IPS-18c (cell line): ENCODE data around the gene VTN.

Experiments
- H3K4me3 ChIP-seq: 2 replicates; pipeline ENCODE4 v1.7.0; 2013; ENCODE audit warnings: low read depth, mild to moderate bottlenecking, low read length, moderate library complexity; ENCODE audit not compliant: insufficient read depth
- H3K9me3 ChIP-seq: one replicate; pipeline ENCODE4 v1.6.1; 2013; ENCODE audit warnings: mild to moderate bottlenecking, low read length, moderate library complexity; ENCODE audit not compliant: control insufficient read depth, insufficient read depth

The VTN gene

DNA sequence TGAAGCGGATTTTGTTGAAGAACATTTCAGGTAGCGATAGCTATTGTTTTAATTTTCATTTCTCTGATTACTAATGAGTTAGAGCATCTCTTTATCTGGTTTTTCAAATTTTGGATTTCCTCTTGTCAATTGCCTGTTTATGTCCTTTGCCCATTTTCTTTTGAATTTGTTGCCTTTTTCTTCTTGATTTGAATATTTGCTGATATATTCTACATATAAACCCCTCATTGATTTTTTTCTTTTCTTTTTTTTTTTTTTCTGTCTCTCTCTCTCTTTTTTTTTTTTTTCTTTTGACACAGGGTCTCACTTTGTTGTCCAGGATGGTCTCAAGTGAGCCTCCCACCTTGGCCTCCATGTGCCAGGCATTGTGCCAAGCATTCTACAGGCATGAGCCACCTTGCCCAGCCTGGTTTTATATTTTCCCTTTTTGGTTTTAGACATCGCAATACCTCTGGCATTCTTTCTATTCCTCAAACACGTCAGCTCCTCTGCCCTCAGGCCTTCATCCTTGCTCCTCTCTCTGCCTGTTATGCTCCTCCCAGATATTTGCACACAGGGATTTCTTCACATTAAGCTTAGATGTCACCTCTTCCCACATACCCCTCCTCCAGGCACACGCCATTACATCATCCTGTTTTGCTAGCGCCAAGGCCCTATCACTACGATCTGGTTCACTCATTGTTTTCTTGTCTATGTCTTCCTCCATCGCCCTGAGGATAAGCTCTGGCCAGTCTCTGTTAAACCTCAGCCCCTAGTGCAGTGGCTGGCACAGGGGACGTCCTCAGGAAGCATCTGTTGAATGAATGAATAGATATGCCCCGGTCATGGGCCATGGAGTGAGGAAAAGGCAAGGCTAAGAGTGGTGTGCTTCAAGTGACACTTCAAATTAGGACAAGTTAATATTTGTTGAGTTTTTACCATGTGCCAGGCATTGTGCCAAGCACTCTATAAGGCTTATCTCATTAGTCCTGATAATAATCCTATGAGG, 10.0 kb upstream of the VTN start:
- H3K9me3 ChIP-seq: no peaks in the 10 kb centered on the region
- no peak overlapping the region for H3K4me3 ChIP-seq

GRCh38 chr17:28372945-28373274, 2.8 kb upstream of the VTN start:
- peak overlapping the region; percentile 70; the same call in 1 of the 2 replicates for H3K4me3 ChIP-seq
- peaks cover 2% of the 10 kb centered on the region for H3K9me3 ChIP-seq

DNA sequence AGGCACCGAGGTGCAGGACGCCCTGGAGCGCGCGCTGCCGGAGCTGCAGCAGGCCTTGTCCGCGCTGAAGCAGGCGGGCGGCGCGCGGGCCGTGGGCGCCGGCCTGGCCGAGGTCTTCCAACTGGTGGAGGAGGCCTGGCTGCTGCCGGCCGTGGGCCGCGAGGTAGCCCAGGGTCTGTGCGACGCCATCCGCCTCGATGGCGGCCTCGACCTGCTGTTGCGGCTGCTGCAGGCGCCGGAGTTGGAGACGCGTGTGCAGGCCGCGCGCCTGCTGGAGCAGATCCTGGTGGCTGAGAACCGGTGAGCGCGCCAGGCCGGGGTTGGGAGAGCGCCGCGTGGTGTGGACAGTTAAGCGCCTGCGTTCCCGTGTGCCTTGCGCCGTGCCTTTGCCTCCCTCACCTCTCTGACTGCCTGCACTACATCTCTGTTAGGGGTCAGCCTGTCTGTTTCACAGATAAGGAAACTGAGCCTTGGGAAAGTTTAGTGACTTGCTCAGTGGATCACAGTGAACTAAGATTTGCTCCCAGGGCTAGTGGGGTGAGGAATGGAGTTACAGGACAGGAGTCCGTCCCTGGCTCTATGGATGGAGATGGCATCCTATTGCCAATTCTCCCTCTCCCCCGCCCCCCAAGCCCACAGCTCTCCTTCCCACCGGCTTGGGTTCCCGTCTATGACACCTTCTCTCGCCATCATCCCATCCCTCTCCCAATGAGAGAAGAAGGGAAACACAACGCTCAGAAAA, 2.3 kb upstream of the VTN start:
- Histone ChIP-seq H3K4me3 (peak overlapping the region; percentile 70), H3K9me3 (peaks cover 2% of the 10 kb centered on the region)

- Histone ChIP-seq H3K9me3 (peaks cover 2% of the 10 kb centered on the region), H3K4me3 (peak within 1 kb of the TSS; percentile 70)
These were observed 1.4 kb upstream of the VTN start, which contains the start of gene SARM1 for GRCh38 chr17:28371245-28372202. SARM1 (plus strand) TSS chr17:28371694; CDS start chr17:28372033, 339 bp downstream.

DNA sequence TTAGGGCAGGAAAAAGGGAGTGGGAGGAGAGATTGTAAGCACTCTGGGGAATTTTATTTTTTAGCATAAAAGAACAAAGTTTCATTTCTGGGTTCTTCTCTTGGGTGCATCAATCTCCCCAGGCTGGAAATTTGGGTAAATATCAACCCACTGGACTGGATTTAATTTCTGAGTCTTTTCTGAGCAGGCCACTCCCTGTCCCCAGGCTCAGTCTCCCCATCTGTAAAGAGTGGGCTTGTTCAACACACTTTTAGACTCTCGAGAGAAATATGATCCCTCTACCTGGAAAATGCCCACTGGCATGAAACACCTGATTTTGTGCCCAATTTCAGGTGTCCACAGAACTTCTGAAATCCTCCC, 617 bp upstream of the VTN start:
- H3K9me3 ChIP-seq: peaks cover 2% of the 10 kb centered on the region
- H3K4me3 ChIP-seq: peak overlapping the region; percentile 51

GRCh38 chr17:28369684-28370034, 448 bp downstream of the VTN start:
- H3K4me3 ChIP-seq: no peak overlapping the region

DNA sequence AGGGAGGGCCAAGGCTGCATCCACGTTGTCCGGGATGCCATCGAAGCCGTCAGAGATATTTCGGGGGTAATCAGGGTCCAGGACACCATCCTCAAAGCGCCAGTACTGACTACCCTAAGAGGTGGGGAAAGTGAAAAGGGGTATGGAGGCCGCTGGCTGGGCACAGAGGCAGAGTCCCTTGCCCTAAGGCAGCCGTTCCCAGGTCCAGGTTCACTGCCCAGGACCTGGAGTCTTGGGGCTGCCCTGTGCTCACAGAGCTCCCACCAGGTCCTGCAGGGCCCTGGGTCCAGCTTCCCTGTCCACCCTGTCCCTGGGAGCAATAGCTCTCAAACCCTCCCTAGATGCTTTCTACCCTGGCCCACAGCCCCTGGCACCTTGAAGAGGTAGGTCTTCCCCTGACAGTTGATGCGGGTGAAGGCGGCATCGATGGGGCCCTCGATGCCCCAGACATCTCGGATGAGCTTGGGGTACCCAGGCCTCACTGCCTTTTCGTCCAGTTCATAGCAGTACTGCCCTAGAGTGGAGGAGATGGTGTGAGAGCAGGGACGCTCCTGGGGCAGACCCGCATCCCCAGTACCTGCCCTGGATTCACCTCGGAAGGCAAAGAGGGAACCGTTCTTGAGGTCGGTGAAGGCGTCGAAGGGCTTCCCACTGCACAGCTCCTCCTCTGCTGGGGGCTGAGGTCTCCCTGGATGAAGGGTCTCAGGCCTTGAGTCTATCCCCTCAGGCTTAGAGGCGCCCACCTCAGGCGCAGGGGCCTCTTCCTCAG, 1.0 kb downstream of the VTN start:
- no peak overlapping the region for H3K4me3 ChIP-seq

More at GRCh38 chr17:28369684-28370034, 448 bp downstream of the VTN start:
- H3K9me3 ChIP-seq: peaks cover 2% of the 10 kb centered on the region

GRCh38 chr17:28368306-28368831, 1.7 kb downstream of the VTN start:
- Histone ChIP-seq H3K9me3 (peaks cover 2% of the 10 kb centered on the region), H3K4me3 (no peak overlapping the region)

More for the DNA sequence above, 1.0 kb downstream of the VTN start:
- H3K9me3 ChIP-seq: peaks cover 2% of the 10 kb centered on the region

DNA sequence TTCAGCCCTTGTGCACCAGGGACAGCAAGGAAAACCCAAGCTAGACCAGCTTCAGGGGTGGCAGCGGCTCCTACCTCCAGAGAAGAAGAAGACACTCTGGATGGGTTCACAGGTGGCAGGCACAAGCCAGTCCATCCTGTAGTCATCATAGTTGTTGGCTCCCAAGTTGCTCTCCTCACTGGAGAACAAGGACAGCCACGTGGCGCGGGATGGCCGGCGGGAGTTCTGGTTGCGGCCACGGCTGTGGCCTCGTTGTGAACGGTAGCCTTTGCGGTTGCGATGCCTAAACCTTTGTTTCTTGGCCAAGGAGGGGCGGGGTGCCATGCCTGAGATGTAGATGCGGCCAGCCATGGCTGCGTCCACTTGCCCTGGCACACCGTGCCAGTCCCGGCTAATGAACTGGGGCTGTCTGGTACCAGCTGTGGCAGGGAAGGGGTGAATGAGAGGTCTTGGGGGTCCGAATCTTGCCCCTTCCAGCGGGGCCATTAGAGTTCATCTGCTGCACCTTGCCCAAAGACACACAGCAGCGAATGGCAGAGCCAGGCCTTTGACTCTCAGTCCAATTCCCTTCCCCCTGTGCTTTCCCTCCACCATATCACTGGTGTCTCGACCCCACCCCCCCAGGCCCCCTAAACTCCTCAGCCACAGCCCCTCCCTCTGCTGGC, 2.3 kb downstream of the VTN start:
- Histone ChIP-seq H3K9me3 (peaks cover 2% of the 10 kb centered on the region), H3K4me3 (no peak overlapping the region)

DNA sequence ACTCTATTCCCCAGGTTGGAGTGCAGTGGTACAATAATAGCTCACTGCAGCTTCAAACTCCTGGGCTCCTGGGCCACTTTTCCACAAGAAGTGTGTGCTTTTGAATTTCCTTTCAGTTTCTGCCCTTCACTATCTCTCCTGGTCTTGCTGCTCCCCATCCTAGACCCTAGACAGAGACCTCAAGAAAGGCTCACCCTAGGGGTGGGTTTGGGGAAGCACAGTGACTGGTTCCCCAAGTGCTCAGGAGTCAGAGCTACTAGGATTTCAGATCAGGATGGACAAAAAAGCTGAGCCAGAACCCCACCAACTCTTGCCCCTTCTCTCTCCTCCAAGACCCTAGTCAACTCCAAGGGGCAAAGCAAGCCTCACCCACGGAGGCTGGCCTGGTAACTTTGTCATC, 3.5 kb downstream of the VTN start:
- no peaks in the 10 kb centered on the region for H3K9me3 ChIP-seq
- no peak overlapping the region for H3K4me3 ChIP-seq

DNA sequence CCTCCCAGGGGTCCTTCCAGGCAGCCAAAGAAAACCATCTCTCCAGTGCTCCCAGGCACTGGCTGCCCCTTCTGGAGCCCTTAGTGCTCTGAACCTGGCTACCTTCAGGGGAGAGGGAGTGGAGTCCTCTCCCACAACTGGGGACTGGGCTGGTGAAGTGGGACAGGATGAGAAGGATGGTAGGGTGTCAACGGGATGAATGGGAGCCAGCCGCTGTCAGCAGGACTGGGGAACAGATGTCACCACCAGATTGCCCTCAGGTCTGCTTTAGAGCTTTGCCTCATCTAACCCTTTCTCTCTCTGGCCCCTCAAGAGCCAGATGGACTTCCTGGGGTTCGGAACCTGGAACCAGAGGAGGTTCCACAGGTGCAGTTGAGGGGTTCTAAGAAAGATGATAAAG, 4.6 kb downstream of the VTN start:
- no peaks in the 10 kb centered on the region for H3K9me3 ChIP-seq
- H3K4me3 ChIP-seq: no peak overlapping the region

- Histone ChIP-seq H3K9me3 (no peaks in the 10 kb centered on the region), H3K4me3 (no peak within 1 kb of the TSS)
These were observed 5.3 kb downstream of the VTN start, which contains the start of gene SEBOX for GRCh38 chr17:28364665-28365363. SEBOX (minus strand) TSS chr17:28365199; CDS start chr17:28365151, 48 bp downstream.

DNA sequence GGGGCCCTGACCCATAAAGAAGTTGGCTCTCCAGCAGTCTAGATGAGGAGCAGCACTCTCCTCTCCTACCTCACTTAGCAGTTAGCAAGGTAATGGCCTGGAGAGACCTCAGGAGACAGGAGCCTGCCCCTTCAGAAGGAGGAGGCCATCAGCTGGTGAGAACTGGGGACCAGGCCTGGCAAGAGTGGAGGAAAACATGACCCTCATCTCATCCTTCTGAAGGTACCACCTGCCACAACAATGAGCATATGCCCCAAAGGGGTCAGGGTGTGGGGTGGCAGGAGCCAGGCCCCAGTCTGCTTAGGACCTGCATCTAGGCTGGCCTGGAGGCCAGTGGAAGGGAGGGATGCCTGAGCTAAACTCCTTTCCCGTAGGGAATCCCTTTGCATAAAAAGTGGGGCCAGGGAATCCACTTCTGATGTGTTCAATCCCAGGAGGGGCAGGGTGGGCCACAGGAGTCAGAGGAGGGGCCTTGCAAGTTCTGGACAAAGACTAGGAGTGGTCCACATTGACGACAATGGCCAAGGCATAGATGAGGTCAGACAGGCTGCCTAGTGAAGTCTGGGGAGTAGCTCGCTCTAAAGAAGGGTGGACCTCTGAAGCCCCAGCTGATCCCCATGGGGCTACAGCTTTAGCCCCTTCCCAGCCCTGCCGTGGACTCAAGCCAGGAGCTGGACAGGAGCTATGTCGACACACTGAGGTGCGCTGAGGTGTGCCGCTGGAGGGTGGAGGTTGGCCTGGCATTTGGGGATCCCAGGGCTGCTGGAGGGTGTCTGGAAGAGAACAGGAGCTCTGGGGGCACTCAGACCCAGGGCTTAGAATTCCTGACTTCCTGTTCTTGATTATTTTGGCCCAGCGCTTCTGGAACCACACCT, 6.1 kb downstream of the VTN start:
- no peak overlapping the region for H3K4me3 ChIP-seq
- no peaks in the 10 kb centered on the region for H3K9me3 ChIP-seq

DNA sequence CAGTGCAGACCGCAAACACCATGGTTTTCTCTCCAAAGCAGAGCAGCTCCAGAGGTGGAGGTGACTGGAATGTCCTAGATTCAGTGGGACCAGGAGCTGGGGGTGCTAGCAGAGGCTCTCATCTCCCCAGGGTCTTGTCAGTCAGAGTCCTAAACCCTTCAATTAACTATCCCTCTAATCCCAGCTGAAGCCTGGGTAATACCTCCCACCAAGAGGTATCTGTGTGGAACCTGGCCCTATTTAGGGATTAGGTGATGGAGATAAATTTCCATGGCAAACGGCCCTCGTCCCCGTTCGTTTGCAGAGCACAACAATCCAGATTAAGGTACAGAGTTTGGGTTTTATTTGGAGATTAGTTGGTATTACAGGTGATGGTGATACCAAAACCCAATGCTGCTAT, 6.9 kb downstream of the VTN start:
- no peak overlapping the region for H3K4me3 ChIP-seq
- no peaks in the 10 kb centered on the region for H3K9me3 ChIP-seq

GRCh38 chr17:28357901-28358197, 12.3 kb downstream of the VTN start:
- H3K4me3 ChIP-seq: peak overlapping the region; percentile 99
- no peaks in the 10 kb centered on the region for H3K9me3 ChIP-seq
